PC-9 (cell line): ENCODE measurements around the gene HECTD1. TPM values are rescaled to one million over a fixed set of nuclear protein-coding genes. Genes with fewer than 3 reads are reported as not detected.

Experiments
- BruUV-seq: library from RNA; stranded (reverse); fragments of 400-500 nt; replicated peaks from 2 replicates; lab custom pipeline; 2021; lab: Mats Ljungman, UMichigan
- CTCF ChIA-PET: fragments of 300-600 bp; sonication (Branson Sonifier 250); formaldehyde crosslinking; loops from one replicate; lab custom pipeline; 2022; ENCODE audit warnings: antibody characterized with exemption; lab: Charles Lee
- POLR2A ChIA-PET: fragments of 300-600 bp; sonication (Branson Sonifier 250); formaldehyde crosslinking; loops from one replicate; lab custom pipeline; 2022; ENCODE audit warnings: antibody characterized with exemption; ENCODE audit not compliant: unreplicated experiment; lab: Charles Lee
- DNase-seq, 2 experiments: peaks; one replicate each; pipeline versions ENCODE4 v3.0.0 to v3.0.0-alpha.2; 2015 to 2022; ENCODE audit warnings: mixed read lengths in 1 of 2
- H2AFZ ChIP-seq: fragments of 200-600 bp; sonication (generic); 2 replicates; pipeline ENCODE4 v1.8.1; 2017; ENCODE audit warnings: antibody characterized with exemption
- H3F3A ChIP-seq: fragments of 200-600 bp; sonication (generic); 2 replicates; pipeline ENCODE4 v1.8.1; 2017; ENCODE audit warnings: antibody characterized with exemption, mild to moderate bottlenecking, low read depth; ENCODE audit not compliant: insufficient read depth
- H3K27ac ChIP-seq: fragments of 200-600 bp; sonication (generic); 2 replicates; pipeline ENCODE4 v1.6.1; 2016; ENCODE audit warnings: mixed run types
- H3K27me3 ChIP-seq: fragments of 200-600 bp; sonication (generic); 2 replicates; pipeline ENCODE4 v1.6.1; 2016; ENCODE audit warnings: low read depth, mixed run types; ENCODE audit not compliant: insufficient read depth
- H3K36me3 ChIP-seq: fragments of 200-600 bp; sonication (generic); 2 replicates; pipeline ENCODE4 v1.6.1; 2016; ENCODE audit warnings: low read depth, mixed run types
- H3K4me1 ChIP-seq: fragments of 200-600 bp; sonication (generic); replicated peaks from 2 replicates; pipeline ENCODE4 v1.6.1; 2016; ENCODE audit warnings: mixed run types; ENCODE audit not compliant: insufficient read depth
- H3K4me2 ChIP-seq: fragments of 200-600 bp; sonication (generic); 2 replicates; pipeline ENCODE4 v1.6.1; 2017; ENCODE audit warnings: mixed run types
- H3K4me3 ChIP-seq: fragments of 200-600 bp; sonication (generic); 2 replicates; pipeline ENCODE4 v1.6.1; 2016; ENCODE audit warnings: mixed run types
- H3K79me2 ChIP-seq: fragments of 200-600 bp; sonication (generic); 2 replicates; pipeline ENCODE4 v1.6.1; 2017; ENCODE audit warnings: low read depth, mixed run types
- H3K9me2 ChIP-seq: fragments of 200-600 bp; sonication (generic); 2 replicates; pipeline ENCODE4 v1.8.1; 2017; ENCODE audit warnings: mild to moderate bottlenecking; ENCODE audit not compliant: insufficient read depth
- H3K9me3 ChIP-seq: fragments of 200-600 bp; sonication (generic); 2 replicates; pipeline ENCODE4 v1.8.1; 2016; ENCODE audit warnings: low read depth; ENCODE audit not compliant: insufficient read depth
- H4K20me1 ChIP-seq: fragments of 200-600 bp; sonication (generic); 2 replicates; pipeline ENCODE4 v1.8.1; 2017; ENCODE audit not compliant: insufficient read depth
- CTCF ChIP-seq: fragments of 200-600 bp; sonication (generic); conservative IDR thresholded peaks from 2 replicates; pipeline ENCODE4 v1.6.1; 2017; ENCODE audit warnings: mixed run types, antibody characterized with exemption, mild to moderate bottlenecking, moderate library complexity
- EZH2 ChIP-seq: fragments of 200-600 bp; sonication (generic); IDR thresholded peaks from 2 replicates; pipeline ENCODE4 v1.8.0; 2017; ENCODE audit warnings: antibody characterized with exemption, low read depth
- intact Hi-C: fragments of 100-400 bp; cut with micrococcal nuclease; formaldehyde crosslinking; loops from one replicate; pipeline ENCODE4 v1.10.0; 2022; ENCODE audit not compliant: unreplicated experiment
- total RNA-seq: library from RNA; stranded (reverse); gene quantifications from 2 replicates; pipeline ENCODE4 v1.2.3, GENCODE V29; 2021

Gene HECTD1
- total RNA-seq, 1 experiment from 2014 or later = 93.9 TPM

GRCh38 chr14:31080484-31080883, 127.1 kb downstream of the HECTD1 start:
- no peak for DNase-seq
- H3K79me2 ChIP-seq = no peaks in the 10 kb centered on the region
- intact Hi-C loops = loop anchor here (5.0 kb wide), 1 partner anchor 53 kb away; the partner anchor contains the start of genes AP4S1 and STRN3
- no peaks in the 10 kb centered on the region for H3K27me3 ChIP-seq
- TF ChIP-seq CTCF (no peak), EZH2 (no peak)
- CTCF ChIA-PET = interaction anchor here (0.6 kb wide), 1 partner anchor 1542 kb away, joined by 3 read pairs; no protein-coding TSS in a partner anchor
- H3K36me3 ChIP-seq = no peaks in the 10 kb centered on the region
- no peak overlapping the region for H3K4me2 ChIP-seq
- no peak overlapping the region for H3K27ac ChIP-seq
- H3K9me2 ChIP-seq = no peaks in the 10 kb centered on the region
- no peak overlapping the region for H3K4me3 ChIP-seq
- H3K4me1 ChIP-seq = 0 out of 2 replicates have a peak, but pooled peaks cover 7% of the 10 kb centered on the region
- no peak overlapping the region for H2AFZ ChIP-seq
- no TSS peak for BruUV-seq
- POLR2A ChIA-PET = no interaction called here
- no peaks in the 10 kb centered on the region for H3K9me3 ChIP-seq
- H3F3A ChIP-seq = no peaks in the 10 kb centered on the region
- H4K20me1 ChIP-seq = no peaks in the 10 kb centered on the region

- Histone ChIP-seq H3K79me2 (no peaks in the 10 kb centered on the region), H3K4me3 (no peak overlapping the region), H2AFZ (no peak overlapping the region), H4K20me1 (no peaks in the 10 kb centered on the region), H3K27ac (no peak overlapping the region), H3K4me2 (no peak overlapping the region), H3K9me2 (no peaks in the 10 kb centered on the region), H3K27me3 (no peaks in the 10 kb centered on the region), H3K36me3 (no peaks in the 10 kb centered on the region), H3K9me3 (no peaks in the 10 kb centered on the region), H3F3A (no peaks in the 10 kb centered on the region), H3K4me1 (0 out of 2 replicates have a peak, but pooled peaks cover 7% of the 10 kb centered on the region)
- CTCF ChIA-PET = no interaction called here
- POLR2A ChIA-PET = no interaction called here
- intact Hi-C loops = loop anchor here (5.0 kb wide), 1 partner anchor 53 kb away; the partner anchor contains the start of genes AP4S1 and STRN3
- DNase-seq = peak; percentile 6 to 45
- BruUV-seq = no TSS peak
- no peak for TF ChIP-seq EZH2
- no peak for TF ChIP-seq CTCF
Measured at GRCh38 chr14:31080056-31080455, 127.5 kb downstream of the HECTD1 start.

- H3K4me1 ChIP-seq = 0 out of 2 replicates have a peak, but pooled peaks cover 7% of the 10 kb centered on the region
- H3K4me2 ChIP-seq = no peak overlapping the region
- no peaks in the 10 kb centered on the region for H3K9me3 ChIP-seq
- H3K27ac ChIP-seq = no peak overlapping the region
- H2AFZ ChIP-seq = no peak overlapping the region
- POLR2A ChIA-PET = no interaction called here
- no peak overlapping the region for H3K4me3 ChIP-seq
- no peaks in the 10 kb centered on the region for H3F3A ChIP-seq
- H4K20me1 ChIP-seq = no peaks in the 10 kb centered on the region
- no peaks in the 10 kb centered on the region for H3K36me3 ChIP-seq
- no peak for DNase-seq
- no peaks in the 10 kb centered on the region for H3K27me3 ChIP-seq
- H3K79me2 ChIP-seq = no peaks in the 10 kb centered on the region
- intact Hi-C loops = no loop called here
- H3K9me2 ChIP-seq = no peaks in the 10 kb centered on the region
- CTCF ChIA-PET = interaction anchor here (0.6 kb wide), 1 partner anchor 47 kb away, joined by 4 read pairs; no protein-coding TSS in a partner anchor
- no peak for TF ChIP-seq CTCF
- no peak for TF ChIP-seq EZH2
- BruUV-seq = no TSS peak
Measured at GRCh38 chr14:31078766-31079165, 128.8 kb downstream of the HECTD1 start.
